ENCODE results near the gene SETD3. TPM values are rescaled to one million over a fixed set of nuclear protein-coding genes. Genes with fewer than 3 reads are reported as not detected.

The SETD3 gene
- total RNA-seq, 4 donors from 2014 or later = 76.3 to 110 (median 96.6) TPM

GRCh38 chr14:99401211-99401610 lies 79.4 kb downstream of the SETD3 start:
- no peak for TF ChIP-seq CTCF (IDR thresholded peaks at IDR 0.05; ENCODE audit: low read depth)

GRCh38 chr14:99397698-99398097 lies 83.0 kb downstream of the SETD3 start:
- TF ChIP-seq CTCF (IDR thresholded peaks at IDR 0.05; ENCODE audit: low read depth) = no peak

GRCh38 chr14:99395909-99396530 lies 84.6 kb downstream of the SETD3 start:
- TF ChIP-seq CTCF (IDR thresholded peaks at IDR 0.05; ENCODE audit: low read depth) = no peak

- no peak for TF ChIP-seq CTCF (IDR thresholded peaks at IDR 0.05; ENCODE audit: low read depth)
These were observed 86.0 kb downstream of the SETD3 start for GRCh38 chr14:99394602-99395156.

GRCh38 chr14:99393059-99393655 lies 87.5 kb downstream of the SETD3 start:
- TF ChIP-seq CTCF (IDR thresholded peaks at IDR 0.05; ENCODE audit: low read depth) = no peak

- no peak for TF ChIP-seq CTCF (IDR thresholded peaks at IDR 0.05; ENCODE audit: low read depth)
These were observed 89.0 kb downstream of the SETD3 start for GRCh38 chr14:99391671-99392070.

GRCh38 chr14:99389174-99389826 lies 91.4 kb downstream of the SETD3 start:
- TF ChIP-seq CTCF (IDR thresholded peaks at IDR 0.05; ENCODE audit: low read depth) = no peak
